Activated CD4-positive, alpha-beta memory T cell treated with anti-CD3 and anti-CD28 coated beads, Interleukin-2, amount 10 ng/mL, durations not matched to agents 7 days and 5 days (primary cell): ENCODE measurements around the gene STRA6. TPM values are rescaled to one million over a fixed set of nuclear protein-coding genes. Genes with fewer than 3 reads are reported as not detected.
"Not testable (repeated sequence)": the region's sequence is repeated elsewhere in the genome, so short reads cannot be mapped to it uniquely, and the experiment has no call there.

Source experiments
- CTCF ChIA-PET: fragments of 350-600 bp; sonication (Branson Sonifier 250); formaldehyde crosslinking; loops from one replicate; lab custom pipeline; 2021; ENCODE audit warnings: antibody characterized with exemption, inconsistent platforms; lab: Charles Lee
- POLR2A ChIA-PET: fragments of 350-600 bp; sonication (Branson Sonifier 250); formaldehyde crosslinking; loops from one replicate; lab custom pipeline; 2021; ENCODE audit warnings: antibody characterized with exemption; lab: Charles Lee
- DNase-seq: peaks from one replicate; pipeline ENCODE4 v3.0.0-alpha.2; 2020
- H3K27ac Mint-ChIP-seq: one replicate; pipeline ENCODE4 v1.8.0; 2021; ENCODE audit warnings: mild to moderate bottlenecking, mixed read lengths
- H3K27me3 Mint-ChIP-seq: one replicate; pipeline ENCODE4 v1.8.0; 2021; ENCODE audit warnings: mixed read lengths
- H3K36me3 Mint-ChIP-seq: one replicate; pipeline ENCODE4 v1.8.0; 2021; ENCODE audit warnings: low read depth, mixed read lengths
- H3K4me1 Mint-ChIP-seq: one replicate; pipeline ENCODE4 v1.8.0; 2021; ENCODE audit warnings: mixed read lengths
- H3K4me3 Mint-ChIP-seq: one replicate; pipeline ENCODE4 v1.8.0; 2021; ENCODE audit warnings: mild to moderate bottlenecking, mixed read lengths
- H3K9me3 Mint-ChIP-seq: one replicate; pipeline ENCODE4 v1.8.0; 2021; ENCODE audit warnings: mixed read lengths
- total RNA-seq, 2 experiments: library from RNA; stranded (reverse); gene quantifications; one replicate each; pipeline ENCODE4 v1.2.3, GENCODE V29; 2021

STRA6 gene
- total RNA-seq, 2 experiments from 2014 or later: not detected

- H3K27ac Mint-ChIP-seq: no peak overlapping the region
- POLR2A ChIA-PET: no interaction called here
Measured at GRCh38 chr15:74168711-74169126, 33.9 kb downstream of the STRA6 start.

GRCh38 chr15:74167891-74168331 is 34.7 kb downstream of the STRA6 start:
- ChIA-PET POLR2A (no interaction called here), CTCF (no interaction called here)
- Mint-ChIP-seq H3K27me3 (peaks cover 12% of the 10 kb centered on the region), H3K27ac (no peak overlapping the region), H3K36me3 (no peaks in the 10 kb centered on the region), H3K9me3 (no peaks in the 10 kb centered on the region), H3K4me3 (no peak overlapping the region), H3K4me1 (no peaks in the 10 kb centered on the region)
- no peak for DNase-seq

More at GRCh38 chr15:74168711-74169126, 33.9 kb downstream of the STRA6 start:
- CTCF ChIA-PET: no interaction called here
- no peak for DNase-seq
- Mint-ChIP-seq H3K36me3 (no peaks in the 10 kb centered on the region), H3K27me3 (peaks cover 10% of the 10 kb centered on the region), H3K9me3 (no peaks in the 10 kb centered on the region), H3K4me3 (no peak overlapping the region), H3K4me1 (no peaks in the 10 kb centered on the region)

GRCh38 chr15:74165461-74165860 is 37.1 kb downstream of the STRA6 start:
- H3K36me3 Mint-ChIP-seq: no peaks in the 10 kb centered on the region
- H3K27ac Mint-ChIP-seq: no peak overlapping the region
- DNase-seq: no peak
- no peaks in the 10 kb centered on the region for H3K9me3 Mint-ChIP-seq
- H3K4me3 Mint-ChIP-seq: no peak overlapping the region
- peaks cover 12% of the 10 kb centered on the region for H3K27me3 Mint-ChIP-seq
- ChIA-PET POLR2A (no interaction called here), CTCF (interaction anchor here (1.0 to 1.3 kb wide), 3 partner anchors 9 to 157 kb away, joined by 3 to 5 read pairs (median 4); no protein-coding TSS in a partner anchor)
- peaks cover under 1% of the 10 kb centered on the region for H3K4me1 Mint-ChIP-seq

DNA sequence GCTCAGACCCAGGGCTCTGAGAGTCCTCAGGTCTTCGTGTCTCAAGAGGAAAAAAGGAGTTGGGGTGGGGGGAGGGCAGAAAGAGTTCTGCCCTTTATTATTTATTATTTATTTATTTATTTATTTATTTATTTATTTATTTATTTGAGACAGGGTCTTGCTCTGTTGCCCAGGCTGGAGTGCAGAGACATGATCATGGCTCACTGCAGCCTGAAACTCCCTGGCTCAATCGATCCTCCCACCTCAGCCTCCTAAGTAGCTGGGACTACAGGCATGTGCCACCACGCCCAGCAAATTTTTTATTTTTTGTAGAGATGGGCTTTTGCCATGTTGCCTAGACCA is 40.4 kb downstream of the STRA6 start:
- Mint-ChIP-seq H3K27me3 (peaks cover 18% of the 10 kb centered on the region), H3K4me1 (peaks cover 33% of the 10 kb centered on the region)
- CTCF ChIA-PET, POLR2A ChIA-PET, H3K9me3 Mint-ChIP-seq, DNase-seq, H3K27ac Mint-ChIP-seq, H3K4me3 Mint-ChIP-seq, H3K36me3 Mint-ChIP-seq: not testable (repeated sequence)

- H3K36me3 Mint-ChIP-seq, H3K27ac Mint-ChIP-seq, CTCF ChIA-PET, DNase-seq, H3K9me3 Mint-ChIP-seq, POLR2A ChIA-PET, H3K4me3 Mint-ChIP-seq: not testable (repeated sequence)
- peaks cover 42% of the 10 kb centered on the region for H3K4me1 Mint-ChIP-seq
- peaks cover 16% of the 10 kb centered on the region for H3K27me3 Mint-ChIP-seq
Measured at GRCh38 chr15:74160390-74160789, 42.2 kb downstream of the STRA6 start.

DNA sequence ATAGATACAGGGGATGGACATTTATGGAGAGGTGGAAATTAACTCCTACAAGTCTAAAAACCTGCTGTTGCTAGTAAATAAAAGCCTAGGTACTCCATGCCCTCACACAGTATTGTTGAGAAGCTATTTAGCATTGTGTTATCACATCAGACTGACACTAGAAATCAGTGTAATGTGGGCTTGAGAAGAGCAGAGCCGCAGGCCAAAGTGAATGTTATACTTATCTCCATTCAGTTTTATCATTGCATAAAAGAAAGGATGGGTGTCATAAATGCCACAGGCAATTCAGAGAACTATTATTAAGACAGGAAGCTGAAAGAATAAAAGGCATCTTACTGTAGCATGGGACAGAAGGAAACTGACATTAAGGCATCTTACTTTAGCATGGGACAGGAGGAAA is 42.8 kb downstream of the STRA6 start:
- CTCF ChIA-PET: no interaction called here
- H3K4me3 Mint-ChIP-seq: no peak overlapping the region

GRCh38 chr15:74158855-74159650 is 43.5 kb downstream of the STRA6 start:
- ChIA-PET CTCF (no interaction called here), POLR2A (interaction anchor here (0.6 kb wide), 1 partner anchor 65 kb away, joined by 3 read pairs; no protein-coding TSS in a partner anchor)
- H3K4me3 Mint-ChIP-seq: no peak overlapping the region
- H3K9me3 Mint-ChIP-seq: no peaks in the 10 kb centered on the region
- DNase-seq: no peak
- peaks cover 42% of the 10 kb centered on the region for H3K4me1 Mint-ChIP-seq
- H3K27ac Mint-ChIP-seq: peak overlapping the region; percentile 58
- peaks cover 16% of the 10 kb centered on the region for H3K27me3 Mint-ChIP-seq
- H3K36me3 Mint-ChIP-seq: no peaks in the 10 kb centered on the region

More for the DNA sequence above, 42.8 kb downstream of the STRA6 start:
- DNase-seq: no peak
- Mint-ChIP-seq H3K9me3 (no peaks in the 10 kb centered on the region), H3K27me3 (peaks cover 15% of the 10 kb centered on the region), H3K36me3 (no peaks in the 10 kb centered on the region), H3K27ac (peak overlapping the region; percentile 58), H3K4me1 (peaks cover 42% of the 10 kb centered on the region)
- POLR2A ChIA-PET: interaction anchor here (0.6 kb wide), 1 partner anchor 64 kb away, joined by 3 read pairs; no protein-coding TSS in a partner anchor

GRCh38 chr15:74157868-74158827 is 44.4 kb downstream of the STRA6 start:
- POLR2A ChIA-PET: no interaction called here
- no peaks in the 10 kb centered on the region for H3K9me3 Mint-ChIP-seq
- DNase-seq: no peak
- CTCF ChIA-PET: no interaction called here
- peaks cover 20% of the 10 kb centered on the region for H3K27me3 Mint-ChIP-seq
- no peak overlapping the region for H3K27ac Mint-ChIP-seq
- no peaks in the 10 kb centered on the region for H3K36me3 Mint-ChIP-seq
- H3K4me1 Mint-ChIP-seq: peaks cover 42% of the 10 kb centered on the region
- no peak overlapping the region for H3K4me3 Mint-ChIP-seq

DNA sequence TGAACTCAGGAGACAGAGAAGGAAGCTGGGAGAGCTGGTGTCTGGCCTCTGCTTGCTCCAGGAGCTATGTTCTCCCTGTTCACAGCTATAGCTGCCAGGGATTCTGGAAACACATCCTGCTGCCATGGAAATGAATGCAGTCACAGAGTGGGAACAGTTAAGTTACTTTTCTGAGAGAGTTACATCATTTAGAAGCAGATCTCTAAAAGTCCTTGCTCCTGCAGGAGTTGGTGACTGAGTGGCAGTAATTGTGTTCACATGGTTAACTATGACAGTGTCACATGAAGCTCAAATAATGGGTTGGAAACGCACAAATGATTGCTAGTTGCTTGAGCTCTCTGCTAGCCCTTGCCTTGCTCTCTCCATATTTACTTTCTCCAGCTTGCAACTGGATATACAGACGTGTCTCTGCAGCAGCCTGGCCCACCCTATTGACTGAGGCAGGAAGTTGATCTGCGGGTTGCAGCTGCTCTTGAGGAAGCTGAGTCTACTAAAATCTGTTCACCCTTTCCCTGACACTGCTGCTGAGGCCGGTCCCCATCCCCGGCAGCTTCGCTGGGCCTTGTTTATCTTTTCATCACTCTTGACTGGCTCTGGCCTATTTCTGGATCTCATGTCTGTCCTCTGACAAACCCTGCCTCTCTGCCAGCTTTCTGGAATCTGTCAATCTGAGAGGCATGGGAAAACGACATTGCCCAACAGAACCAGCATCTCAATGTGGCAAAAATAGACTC is 45.7 kb downstream of the STRA6 start:
- Mint-ChIP-seq H3K27ac (no peak overlapping the region), H3K4me1 (peaks cover 42% of the 10 kb centered on the region), H3K36me3 (no peaks in the 10 kb centered on the region), H3K27me3 (peaks cover 20% of the 10 kb centered on the region), H3K4me3 (no peak overlapping the region), H3K9me3 (no peaks in the 10 kb centered on the region)
- CTCF ChIA-PET: interaction anchor here (1.0 to 1.1 kb wide), 2 partner anchors 8 to 31 kb away, joined by 3 to 4 read pairs; no protein-coding TSS in a partner anchor
- DNase-seq: no peak
- POLR2A ChIA-PET: interaction anchor here (0.9 kb wide), 1 partner anchor 17 kb away, joined by 3 read pairs; no protein-coding TSS in a partner anchor

DNA sequence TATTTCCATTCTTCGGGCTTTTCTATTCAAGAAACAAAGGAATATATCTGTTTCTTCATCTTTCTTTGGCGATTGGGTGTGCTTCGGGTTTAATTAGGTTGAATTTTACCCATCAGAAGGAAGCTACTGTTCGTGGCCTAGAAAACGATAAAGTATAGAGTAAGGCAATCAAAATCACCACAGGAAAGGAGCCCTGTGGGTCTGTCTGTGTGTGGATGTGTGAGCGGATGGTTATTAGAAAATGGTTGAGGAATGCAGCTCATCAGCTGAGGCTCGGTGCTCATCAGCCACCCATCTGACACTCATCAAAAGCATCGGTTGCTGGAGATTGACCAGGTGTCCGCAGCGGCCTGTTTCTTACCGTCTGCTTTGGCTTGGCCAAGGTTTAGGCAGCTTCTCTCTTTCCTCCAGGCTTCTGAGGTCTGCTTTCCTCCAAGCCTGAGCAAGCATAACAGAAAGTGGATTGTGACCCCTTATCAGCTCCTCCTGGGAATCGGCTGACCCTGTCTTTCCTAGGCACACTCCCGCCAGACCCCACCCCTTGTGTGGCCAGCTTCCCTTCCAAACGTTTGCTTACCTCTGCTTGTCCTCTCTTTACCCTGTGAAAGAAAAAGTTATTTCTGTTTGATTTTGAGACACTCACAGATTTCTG is 46.7 kb downstream of the STRA6 start:
- CTCF ChIA-PET: interaction anchor here (1.1 kb wide), 1 partner anchor 9 kb away, joined by 4 read pairs; no protein-coding TSS in a partner anchor
- no peak overlapping the region for H3K27ac Mint-ChIP-seq
- H3K4me3 Mint-ChIP-seq: no peak overlapping the region
- peaks cover 22% of the 10 kb centered on the region for H3K27me3 Mint-ChIP-seq
- DNase-seq: no peak
- H3K4me1 Mint-ChIP-seq: peaks cover 42% of the 10 kb centered on the region
- no peaks in the 10 kb centered on the region for H3K36me3 Mint-ChIP-seq
- no peaks in the 10 kb centered on the region for H3K9me3 Mint-ChIP-seq
- POLR2A ChIA-PET: no interaction called here

GRCh38 chr15:74147051-74147450 is 55.5 kb downstream of the STRA6 start:
- ChIA-PET POLR2A (no interaction called here), CTCF (no interaction called here)
- Mint-ChIP-seq H3K4me3 (no peak overlapping the region), H3K36me3 (no peaks in the 10 kb centered on the region), H3K27me3 (peaks cover 52% of the 10 kb centered on the region), H3K4me1 (no peaks in the 10 kb centered on the region), H3K27ac (no peak overlapping the region), H3K9me3 (no peaks in the 10 kb centered on the region)
- no peak for DNase-seq

- POLR2A ChIA-PET: no interaction called here
- Mint-ChIP-seq H3K27me3 (peaks cover 52% of the 10 kb centered on the region), H3K9me3 (no peaks in the 10 kb centered on the region), H3K4me1 (no peaks in the 10 kb centered on the region), H3K4me3 (no peak overlapping the region), H3K27ac (no peak overlapping the region), H3K36me3 (no peaks in the 10 kb centered on the region)
- CTCF ChIA-PET: no interaction called here
- no peak for DNase-seq
Measured at GRCh38 chr15:74146277-74146800, 56.2 kb downstream of the STRA6 start.
